GM18861 (cell line): ENCODE results near the gene TRAPPC2L.

Experiments used
- ATAC-seq: cut with Tn5 transposase; IDR thresholded peaks from one replicate; pipeline ENCODE4 v1.9.1; 2021; ENCODE audit not compliant: unreplicated experiment

The TRAPPC2L gene, protein sequence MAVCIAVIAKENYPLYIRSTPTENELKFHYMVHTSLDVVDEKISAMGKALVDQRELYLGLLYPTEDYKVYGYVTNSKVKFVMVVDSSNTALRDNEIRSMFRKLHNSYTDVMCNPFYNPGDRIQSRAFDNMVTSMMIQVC

DNA sequence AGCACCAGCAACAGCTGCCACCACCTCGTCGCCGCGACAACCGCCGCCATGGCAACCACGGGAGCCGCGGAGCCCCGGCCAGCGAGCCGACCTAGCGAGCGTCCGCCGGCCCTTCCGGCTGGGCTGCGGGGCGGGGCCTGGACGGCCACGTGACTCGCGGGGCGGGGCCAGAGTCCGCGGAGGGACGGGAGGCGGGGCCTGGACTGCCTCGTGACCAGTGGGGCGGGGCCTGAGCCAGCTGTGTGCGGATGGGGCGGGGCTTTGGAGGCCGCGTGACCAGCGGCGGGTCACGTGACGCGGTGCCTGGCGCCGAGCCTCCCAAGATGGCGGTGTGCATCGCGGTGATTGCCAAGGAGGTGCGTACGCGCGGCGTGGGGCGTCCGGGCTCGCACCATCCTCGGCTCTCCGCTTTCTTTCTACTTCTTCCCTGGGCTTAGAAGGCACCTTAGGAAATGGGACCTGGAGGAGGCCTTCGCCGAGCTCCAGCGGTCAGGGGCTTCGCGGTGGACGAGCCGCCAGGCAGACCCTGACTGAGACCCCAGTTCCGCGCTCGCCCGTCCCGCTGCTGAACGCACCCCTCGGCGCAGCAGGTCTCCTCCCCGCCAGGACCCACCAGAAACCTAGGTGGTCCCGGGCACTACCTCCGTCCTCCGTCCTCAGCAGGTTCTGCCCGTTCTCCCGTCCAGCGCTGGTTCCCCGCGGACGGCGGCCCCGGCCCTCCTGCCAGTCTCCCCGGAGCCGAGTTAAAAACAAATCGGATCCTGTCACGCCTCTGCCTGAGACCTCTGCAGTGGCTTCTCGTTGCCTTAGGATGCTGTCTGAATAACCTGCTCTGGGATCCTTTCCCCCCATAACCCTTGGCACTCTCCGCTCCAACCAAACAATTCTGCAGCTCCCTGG, at the start of gene TRAPPC2L, which contains the start of gene GALNS:
TSS of gene TRAPPC2L (plus strand) at position 300 of the 900 bp plus-strand sequence. CDS start at position 324, 24 bp downstream.
TSS of gene GALNS (minus strand) at position 120 of the 900 bp plus-strand sequence. CDS start at position 50, 70 bp downstream.
- peak; percentile 67 for ATAC-seq

DNA sequence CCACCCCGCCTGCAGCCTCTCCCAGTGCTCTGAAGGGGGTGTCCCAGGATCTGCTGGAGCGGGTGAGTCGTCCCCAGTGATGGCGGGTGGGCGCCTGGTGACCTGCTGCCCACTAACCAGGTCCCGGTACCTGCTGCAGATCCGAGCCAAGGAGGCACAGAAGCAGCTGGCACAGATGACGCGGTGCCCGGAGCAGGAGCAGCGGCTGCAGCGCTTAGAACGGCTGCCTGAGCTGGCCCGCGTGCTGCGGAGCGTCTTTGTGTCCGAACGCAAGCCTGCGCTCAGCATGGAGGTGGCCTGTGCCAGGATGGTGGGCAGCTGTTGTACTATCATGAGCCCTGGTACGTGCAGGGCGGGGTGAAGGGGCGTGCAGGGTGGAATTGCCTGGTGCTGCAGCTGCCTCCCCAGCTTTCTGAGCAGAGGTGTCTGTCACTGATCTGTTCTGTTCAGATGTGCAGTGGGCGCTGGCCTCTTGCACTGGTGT, 49.7 kb upstream of the TRAPPC2L start:
- no peak for ATAC-seq

DNA sequence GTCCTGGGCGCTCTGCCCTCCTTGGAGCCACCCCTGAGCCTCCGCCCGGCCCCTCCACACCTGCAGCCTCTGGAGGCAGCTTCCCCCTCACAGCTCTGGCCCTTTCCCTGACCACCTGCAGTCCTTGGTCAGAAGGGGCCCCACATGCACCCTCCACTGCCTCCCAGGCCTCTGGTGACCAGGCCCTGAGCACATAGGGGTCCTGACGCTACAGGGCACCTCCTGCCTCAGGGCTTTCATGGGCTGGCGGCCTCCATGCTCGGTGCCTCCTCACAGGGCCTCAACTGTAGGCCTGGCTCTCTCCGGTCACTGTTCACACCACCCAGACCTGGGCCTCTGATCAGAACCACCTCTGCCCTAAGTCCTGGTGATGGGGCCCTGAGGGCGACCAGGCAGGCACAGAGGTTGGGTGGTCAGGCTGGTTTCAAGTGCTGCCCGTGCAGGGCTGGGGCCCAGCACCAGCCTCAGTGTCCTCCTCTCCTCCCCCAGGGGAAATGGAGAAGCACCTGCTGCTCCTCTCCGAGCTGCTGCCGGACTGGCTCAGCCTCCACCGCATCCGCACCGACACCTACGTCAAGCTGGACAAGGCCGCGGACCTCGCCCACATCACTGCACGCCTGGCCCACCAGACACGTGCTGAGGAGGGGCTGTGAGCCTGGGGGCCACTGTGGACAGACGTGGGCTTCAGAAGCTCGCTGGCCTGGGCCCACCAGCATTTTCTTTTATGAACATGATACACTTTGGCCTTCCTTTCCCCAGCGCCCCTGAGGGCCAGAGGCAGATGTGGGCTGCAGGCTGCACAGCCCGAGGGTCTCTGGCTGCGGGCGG, 49.1 kb upstream of the TRAPPC2L start:
- no peak for ATAC-seq

DNA sequence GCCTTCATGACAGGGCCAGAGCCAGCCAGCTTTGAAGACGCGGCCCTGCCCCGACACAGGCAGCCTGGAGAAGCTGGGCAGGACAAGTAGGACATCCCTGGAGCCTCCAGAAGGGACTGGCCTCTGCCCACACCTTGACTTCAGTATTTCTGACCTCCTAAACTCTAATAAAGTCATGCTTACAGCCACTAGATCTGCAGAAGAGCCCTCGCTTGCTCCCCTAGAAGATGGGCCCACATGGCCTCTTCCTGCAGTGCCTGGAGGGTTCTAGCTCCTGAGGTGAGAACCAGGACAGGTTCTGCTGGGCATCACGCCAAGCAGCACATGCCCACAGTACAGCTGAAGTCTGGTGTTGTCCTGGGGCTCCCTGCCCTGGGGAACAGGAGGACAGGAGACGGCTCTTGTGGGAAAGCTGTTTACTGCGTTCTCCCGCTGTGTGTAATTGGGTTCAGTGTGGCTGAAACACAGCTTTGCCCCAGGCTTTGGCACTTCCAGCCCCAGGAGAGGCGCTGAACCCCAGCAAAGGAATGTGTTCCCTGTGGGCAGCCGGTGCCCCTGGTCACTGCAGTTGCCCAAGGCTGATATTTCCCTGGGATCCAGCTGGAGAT, 47.8 kb upstream of the TRAPPC2L start:
- no peak for ATAC-seq

DNA sequence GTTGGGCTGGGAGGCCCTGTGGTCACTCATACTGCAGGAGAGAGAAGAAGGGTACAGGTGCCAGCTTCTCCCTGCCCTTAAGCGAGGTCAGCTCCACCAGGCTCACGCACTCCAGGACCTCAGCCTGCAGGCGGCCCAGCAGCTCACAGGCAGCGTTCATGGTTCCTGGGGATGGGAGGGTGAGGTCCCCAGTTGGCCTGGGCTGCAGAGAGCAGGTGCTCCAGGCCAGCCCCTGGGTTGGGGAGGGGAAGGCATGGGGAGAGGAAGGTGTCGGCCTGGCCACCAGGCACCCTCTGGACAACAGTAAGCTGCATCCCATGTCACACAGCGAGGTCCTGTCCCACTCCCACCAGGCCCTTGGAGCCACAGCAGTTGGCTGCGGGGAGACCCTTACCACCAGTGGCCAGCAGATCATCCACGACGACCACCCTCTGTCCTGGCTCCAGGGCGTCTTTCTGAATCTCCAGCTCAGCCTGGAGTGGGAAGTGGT, 47.2 kb upstream of the TRAPPC2L start:
- no peak for ATAC-seq

DNA sequence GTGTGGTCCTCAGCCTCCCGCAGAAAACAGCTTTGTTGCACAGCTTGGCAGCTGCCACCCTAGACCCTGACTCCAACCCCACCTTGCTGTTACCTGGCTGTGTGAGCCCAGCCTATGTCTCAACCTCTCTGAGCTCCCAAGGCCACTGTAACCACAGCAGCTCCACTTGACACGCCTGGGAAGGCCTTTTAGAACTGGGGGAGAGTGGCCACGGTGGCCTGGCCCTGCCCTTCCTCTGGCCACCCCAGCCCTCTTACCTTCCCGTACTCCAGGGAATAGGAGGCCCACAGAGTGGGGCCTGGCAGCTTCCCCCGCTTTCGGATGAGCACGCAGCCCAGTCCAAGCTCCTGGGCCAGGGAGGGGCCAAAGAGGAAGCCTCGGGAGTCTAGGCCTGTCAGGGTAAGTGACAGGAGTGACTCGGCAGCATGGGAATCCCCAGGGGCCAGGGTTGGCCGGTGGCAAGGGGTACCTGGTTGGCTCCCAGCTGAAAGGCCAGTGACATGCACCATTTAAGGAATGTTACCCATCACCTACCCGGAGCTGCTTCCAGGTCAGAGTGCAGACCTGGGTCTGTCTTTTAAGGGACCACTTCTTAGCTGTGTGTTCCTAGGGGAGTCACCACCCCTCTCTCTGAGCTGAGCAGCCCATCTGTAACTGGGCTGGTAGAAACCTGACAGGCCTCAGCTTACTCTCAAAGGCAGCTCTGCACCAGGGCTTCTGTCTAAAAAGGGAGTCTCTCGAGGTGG, 46.6 kb upstream of the TRAPPC2L start:
- ATAC-seq = no peak

DNA sequence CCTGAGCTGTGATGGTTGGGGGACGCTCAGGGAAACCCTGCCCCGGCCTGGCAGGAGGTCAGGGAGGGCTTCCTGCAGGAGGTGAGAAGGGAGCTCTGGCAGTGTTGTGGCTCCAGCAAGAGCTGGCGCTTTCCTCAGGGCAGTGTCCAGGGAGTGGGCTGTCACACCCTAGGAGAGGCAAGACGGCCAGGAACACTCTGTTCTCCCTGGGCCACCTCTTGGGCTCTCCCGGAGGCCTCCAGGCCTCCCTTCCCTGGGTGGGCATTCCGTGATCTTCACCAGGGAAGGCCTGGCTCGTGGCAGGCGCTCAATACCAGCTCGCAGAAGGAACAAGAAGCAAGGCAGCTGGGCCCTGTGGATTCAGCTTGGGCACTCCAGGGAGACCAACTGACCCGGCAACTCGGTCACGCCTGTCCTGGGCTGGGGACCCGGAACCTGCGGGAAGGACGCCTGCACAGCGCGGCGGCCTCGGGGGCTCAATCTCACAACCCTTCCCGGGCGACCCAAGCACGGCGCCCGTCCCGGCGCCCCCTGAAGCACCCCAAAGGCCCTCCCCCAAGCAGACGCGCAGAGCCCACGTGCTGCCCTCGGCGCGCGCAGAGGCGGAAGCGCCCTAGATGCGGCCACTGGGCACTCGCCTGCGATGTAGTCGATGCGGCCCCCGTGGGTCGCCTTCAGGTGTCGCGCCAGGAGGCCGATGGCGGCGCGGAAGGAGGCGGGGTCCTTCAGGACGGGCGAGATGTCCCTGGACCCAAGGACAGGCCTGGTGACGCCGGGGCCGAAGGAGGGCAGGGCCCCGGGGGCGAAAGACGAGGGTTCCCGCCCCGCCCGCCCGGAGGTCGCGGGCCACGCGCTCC, 45.8 kb upstream of the TRAPPC2L start:
- peak; percentile 50 for ATAC-seq

DNA sequence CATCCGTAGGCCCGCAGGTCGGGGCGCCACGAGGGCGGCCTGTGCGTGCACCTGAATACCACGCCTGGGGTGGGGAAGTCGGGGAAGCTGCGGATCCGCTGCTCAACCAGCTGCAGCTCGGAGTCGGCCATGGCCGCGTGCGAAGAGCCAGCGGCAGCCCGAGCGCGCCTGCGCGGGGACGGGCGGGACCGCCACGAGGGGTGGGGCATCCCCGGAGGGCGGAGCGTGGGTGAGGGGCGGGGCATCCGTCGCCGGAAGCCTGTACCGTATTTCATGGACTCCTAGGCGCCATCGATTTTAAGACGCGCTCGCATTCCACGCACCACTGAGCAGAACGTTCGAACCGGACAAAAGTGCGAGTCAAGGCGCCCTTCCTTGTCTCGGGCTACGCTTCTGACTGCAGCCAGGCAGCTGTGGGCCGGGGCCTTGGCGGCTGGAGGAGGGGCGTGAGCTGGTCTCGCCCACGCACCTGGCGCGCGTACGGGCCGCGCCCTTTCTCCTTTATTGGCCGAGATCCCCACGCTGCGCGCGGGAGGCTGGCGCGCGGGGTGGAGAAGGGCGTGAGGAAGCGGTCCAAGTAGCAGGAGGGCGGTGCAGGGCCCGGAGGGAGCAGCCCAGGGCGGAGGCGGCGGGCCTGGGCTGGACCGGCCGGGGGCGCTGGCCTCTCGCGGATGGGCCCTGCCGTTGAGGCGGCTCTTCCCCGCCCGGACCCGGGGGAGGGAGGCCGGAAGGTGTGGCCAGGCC, 45.0 kb upstream of the TRAPPC2L start, which contains the start of gene APRT:
TSS of gene APRT (minus strand) at position 160 of the 744 bp plus-strand sequence. CDS start at position 131, 29 bp downstream.
- peak; percentile 51 for ATAC-seq

DNA sequence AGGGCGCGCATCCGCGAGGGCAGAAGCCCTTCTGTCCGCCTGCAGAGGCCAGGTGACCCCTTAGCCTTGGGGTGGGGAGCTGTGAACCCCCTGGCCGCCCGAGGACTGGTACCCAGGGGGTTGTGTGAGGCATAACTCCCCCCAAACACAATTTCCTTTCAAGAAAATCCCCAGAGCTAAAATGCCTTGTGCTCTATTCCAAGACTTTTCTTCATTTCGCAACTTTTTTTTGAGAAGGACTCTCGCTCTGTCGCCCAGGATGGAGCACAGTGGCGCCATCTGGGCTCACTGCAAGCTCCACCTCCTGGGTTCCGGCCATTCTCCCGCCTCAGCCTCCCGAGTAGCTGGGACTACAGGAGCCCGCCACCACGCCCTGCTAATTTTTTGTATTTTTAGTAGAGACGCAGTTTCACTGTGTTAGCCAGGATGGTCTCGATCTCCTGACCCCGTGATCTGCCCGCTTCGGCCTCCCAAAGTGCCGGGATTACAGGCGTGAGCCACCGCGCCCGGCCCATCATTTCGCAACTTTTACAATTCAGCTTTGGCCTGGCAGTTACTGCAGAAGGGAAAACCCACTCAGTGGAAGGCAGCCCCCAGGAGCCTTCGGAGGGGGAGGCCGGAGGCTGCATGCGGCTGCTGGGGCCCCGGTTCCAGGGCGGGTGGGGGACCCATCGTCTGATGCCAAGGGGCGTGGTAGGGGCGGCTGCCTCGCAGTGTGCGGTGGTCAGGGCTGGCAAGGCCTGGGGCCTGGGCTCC, 44.2 kb upstream of the TRAPPC2L start:
- ATAC-seq = no peak

DNA sequence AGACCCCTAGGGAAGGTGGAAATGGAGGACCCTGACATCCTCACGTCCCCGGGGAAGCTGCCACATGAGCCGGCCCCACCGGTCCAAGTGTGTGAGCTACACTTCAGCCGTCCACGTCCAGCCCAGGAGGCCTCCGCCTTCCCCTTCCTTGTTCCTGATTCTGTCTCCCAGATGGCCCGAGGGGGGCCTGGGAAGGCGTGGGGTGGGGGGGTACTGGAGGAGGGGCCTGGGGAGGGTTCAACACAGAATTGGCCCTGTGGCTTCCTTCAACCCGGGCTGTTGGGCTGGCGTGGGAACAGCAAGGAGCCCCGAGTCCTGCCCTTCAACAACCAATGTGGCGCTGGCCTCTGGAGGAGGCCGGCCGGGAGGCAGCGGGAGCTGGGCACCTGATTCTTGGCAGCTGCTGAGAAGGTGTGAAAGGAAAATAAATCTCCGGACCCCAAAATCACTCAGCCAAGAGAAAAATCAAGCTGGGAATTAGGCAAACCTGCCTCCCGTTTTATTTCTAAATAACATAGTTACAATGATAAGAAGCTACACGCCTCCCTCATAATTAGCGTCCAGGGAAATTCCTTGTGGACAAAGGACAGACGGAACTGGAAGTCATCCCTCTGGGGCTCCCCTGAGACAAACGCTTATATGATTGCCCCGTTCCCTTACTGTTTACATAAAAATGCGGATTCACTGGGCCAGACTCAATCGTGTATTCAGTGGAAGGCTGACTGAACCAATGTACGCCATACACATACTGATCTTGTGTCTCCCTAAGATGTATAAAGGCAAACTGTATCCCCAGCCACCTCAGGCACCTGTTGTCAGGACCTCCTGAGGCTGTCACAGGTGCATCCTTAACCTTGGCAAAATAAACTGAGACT, 43.4 kb upstream of the TRAPPC2L start:
- ATAC-seq = no peak

DNA sequence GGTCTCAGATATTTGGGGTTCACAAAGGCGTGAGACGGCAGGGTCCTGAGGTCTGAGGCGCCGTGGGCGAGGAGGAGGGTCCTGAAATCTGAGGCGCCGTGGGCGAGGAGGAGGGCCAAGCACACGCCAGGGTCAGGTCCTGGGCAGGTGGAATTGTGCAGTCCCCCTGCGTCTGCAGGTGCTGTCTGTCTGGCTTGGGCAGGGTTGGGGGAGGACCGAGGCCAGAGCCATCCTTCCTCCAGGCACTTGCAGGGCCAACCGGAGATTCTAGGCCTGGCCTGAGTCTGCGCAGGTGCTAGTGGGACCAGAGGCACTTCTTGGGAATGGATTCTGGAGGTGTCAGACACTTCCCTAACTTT, 42.8 kb upstream of the TRAPPC2L start:
- ATAC-seq = no peak

DNA sequence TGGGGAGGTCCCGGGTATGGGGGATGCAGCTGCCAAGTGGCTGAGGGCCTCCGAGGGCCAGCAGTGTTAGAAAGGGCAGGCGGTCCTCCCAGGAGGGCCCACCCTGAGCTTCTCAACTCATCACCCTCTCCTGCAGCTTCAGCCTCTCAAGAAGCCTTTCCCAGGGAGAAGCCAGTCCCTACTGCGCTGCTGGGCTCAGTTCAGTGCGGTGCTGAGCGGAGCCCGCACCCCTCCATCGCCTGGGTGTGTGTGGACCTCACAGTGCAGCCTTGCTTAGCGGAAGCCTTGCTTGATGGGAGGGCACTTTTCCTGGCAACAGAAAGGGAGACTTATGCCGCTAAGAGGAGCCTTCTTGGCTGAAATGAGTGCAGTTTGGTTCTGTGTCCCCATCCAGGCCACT, 41.7 kb upstream of the TRAPPC2L start:
- no peak for ATAC-seq

DNA sequence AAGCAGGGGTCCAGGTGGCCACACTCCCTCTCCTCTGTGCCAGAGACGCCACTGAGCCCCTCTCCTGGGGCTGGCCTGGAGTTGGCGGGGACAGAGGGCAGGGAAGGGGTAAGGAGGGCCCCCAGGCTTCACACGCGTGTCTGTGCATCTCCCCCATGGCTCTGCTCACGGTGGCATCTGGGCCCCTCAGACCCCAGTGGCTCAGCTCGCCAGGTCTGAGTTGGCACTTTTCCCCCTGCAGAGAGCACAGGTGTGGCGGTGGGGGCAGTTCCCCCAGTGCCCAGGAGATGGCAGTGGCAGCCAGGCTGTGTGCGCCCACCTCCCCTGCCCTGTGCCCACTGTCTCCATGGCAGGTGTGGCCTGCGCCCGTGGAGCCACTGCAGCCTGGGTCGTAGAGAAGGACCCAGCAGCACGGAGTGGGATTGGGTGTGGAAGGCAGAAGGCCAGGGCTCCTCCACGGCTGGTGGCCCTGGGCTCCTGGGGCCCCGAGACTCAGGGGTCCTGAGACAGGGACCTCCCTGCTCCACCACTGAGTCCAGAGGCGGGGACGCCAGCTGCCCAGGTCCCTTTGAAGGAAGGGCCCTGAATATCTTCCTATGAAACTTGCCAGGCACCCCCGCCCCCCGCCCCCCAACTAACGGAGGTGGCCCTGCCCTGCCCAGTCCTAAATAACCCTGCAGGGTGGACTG, 40.9 kb upstream of the TRAPPC2L start:
- no peak for ATAC-seq

DNA sequence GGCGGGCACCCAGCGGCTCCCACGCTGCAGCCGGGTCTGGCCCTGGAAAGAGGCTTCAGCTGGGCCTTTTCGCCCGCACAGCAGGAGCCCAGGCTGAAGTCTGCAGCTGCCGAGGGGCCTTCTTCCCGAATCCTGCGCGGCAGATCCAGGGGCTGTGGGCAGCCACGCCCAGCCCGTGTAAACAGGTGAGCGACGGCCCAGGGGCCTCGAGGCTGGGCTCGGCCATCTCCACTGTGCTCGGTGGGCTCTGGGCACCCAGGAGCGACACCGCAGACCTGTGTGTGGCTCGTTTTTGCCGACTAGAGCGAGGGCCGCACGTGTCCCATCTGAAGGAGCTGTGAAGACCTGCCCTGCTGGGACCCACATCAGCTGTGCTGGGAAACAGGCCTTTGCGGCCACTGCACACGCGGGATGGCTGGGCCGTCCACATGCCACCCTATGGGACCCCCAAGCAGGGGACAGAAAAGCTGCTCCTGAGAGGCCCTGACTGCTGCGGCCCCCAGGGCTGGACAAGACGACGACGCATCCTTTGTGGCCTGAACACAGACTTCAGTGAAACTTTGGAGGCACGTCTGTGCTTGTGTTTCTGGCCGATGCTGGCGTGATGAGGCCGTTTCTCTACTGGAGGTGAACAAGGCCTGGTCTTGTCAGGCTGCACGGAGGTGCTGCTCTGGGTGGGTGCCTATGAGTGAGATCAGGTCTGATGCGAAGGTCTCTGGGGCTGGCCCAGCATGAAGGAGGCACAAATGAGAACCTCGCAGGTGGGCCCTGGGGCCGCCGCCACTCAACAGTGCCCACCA, 40.0 kb upstream of the TRAPPC2L start:
- ATAC-seq = no peak
